HEK293 (cell line): ENCODE data around the gene TNFAIP1.

Experiments used
- CTCF ChIP-seq: fragments of 450-650 bp; formaldehyde crosslinking; IDR thresholded peaks from 2 replicates; pipeline ENCODE4 v1.5.1; 2016; ENCODE audit warnings: missing biosample characterization, missing genetic modification characterization
- SETDB1 ChIP-seq: IDR thresholded peaks from one replicate; pipeline ENCODE4 v1.6.1; 2017; ENCODE audit warnings: mild to moderate bottlenecking, low read length, moderate library complexity, mixed read lengths; ENCODE audit not compliant: insufficient read length
- TCF7L2 ChIP-seq: IDR thresholded peaks from 2 replicates; pipeline ENCODE4 v1.6.1; 2011; ENCODE audit warnings: low read depth, mild to moderate bottlenecking, inconsistent platforms, low read length, moderate library complexity, borderline replicate concordance
- ZFP69B ChIP-seq: fragments of 450-650 bp; formaldehyde crosslinking; IDR thresholded peaks from 2 replicates; pipeline ENCODE4 v1.5.1; 2016; ENCODE audit warnings: missing biosample characterization, missing genetic modification characterization
- ZNF174 ChIP-seq: fragments of 450-650 bp; formaldehyde crosslinking; IDR thresholded peaks from 2 replicates; pipeline ENCODE4 v1.5.0; 2017; ENCODE audit warnings: missing biosample characterization, mild to moderate bottlenecking, missing genetic modification characterization
- ZNF24 ChIP-seq: fragments of 450-650 bp; formaldehyde crosslinking; IDR thresholded peaks from 2 replicates; pipeline ENCODE4 v1.5.1; 2016; ENCODE audit warnings: missing biosample characterization, missing genetic modification characterization
- ZNF366 ChIP-seq: fragments of 450-650 bp; formaldehyde crosslinking; conservative IDR thresholded peaks from 2 replicates; pipeline ENCODE4 v1.5.1; 2016; ENCODE audit warnings: missing biosample characterization, missing genetic modification characterization
- ZNF704 ChIP-seq: fragments of 450-650 bp; formaldehyde crosslinking; IDR thresholded peaks from 2 replicates; pipeline ENCODE4 v1.5.1; 2016; ENCODE audit warnings: missing biosample characterization, missing genetic modification characterization
- ZNF768 ChIP-seq: fragments of 450-650 bp; formaldehyde crosslinking; IDR thresholded peaks from 2 replicates; pipeline ENCODE4 v1.5.1; 2018; ENCODE audit warnings: missing biosample characterization, mild to moderate bottlenecking, missing genetic modification characterization
- ZSCAN16 ChIP-seq: fragments of 450-650 bp; formaldehyde crosslinking; IDR thresholded peaks from 2 replicates; pipeline ENCODE4 v1.5.1; 2016; ENCODE audit warnings: missing biosample characterization, missing genetic modification characterization
- TF ChIP-seq, protein P1 (sequence below): fragments of 450-650 bp; formaldehyde crosslinking; IDR thresholded peaks from 2 replicates; pipeline ENCODE4 v1.5.1; 2016; ENCODE audit warnings: missing biosample characterization, missing genetic modification characterization, low read depth

DNA sequence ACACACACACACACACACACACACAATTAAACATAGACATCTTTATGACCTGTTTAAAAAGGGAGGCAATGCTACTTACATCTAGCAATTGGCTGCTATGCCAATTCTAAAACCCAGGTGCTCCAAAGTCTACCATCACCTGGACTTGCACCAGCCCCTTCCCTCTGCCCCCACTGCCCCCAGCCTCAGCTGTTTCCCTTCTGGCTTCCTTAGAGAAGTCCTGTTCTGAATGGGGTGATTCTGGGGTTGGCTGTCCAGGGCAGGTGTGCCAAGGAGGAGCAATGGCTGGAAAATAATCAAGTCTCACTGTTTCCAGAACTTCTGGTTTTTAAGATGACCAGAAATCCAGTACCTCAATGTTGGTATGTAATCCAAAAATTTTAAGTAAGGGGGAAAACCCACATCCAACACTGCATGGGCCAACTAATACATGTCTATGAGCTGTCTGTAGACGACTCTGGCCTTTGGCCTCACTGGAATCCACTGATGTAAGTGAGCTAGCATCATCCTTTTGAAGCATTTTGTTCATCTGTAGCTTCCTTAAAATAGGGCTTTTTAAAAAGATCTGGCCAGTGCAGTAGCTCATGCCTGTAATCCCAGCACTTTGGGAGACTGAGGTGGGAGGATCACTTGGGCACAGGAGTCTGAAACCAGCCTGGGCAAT lies 2.3 kb upstream of the TNFAIP1 start:
- TF ChIP-seq ZNF174 (tag by site-specific recombination) (no peak), CTCF (tag by site-specific recombination) (no peak), ZNF366 (tag by site-specific recombination) (no peak), ZFP69B (tag by site-specific recombination) (no peak), ZNF704 (tag by site-specific recombination) (no peak), ZSCAN16 (tag by site-specific recombination) (no peak), ZNF768 (no peak), ZNF24 (tag by site-specific recombination) (no peak), SETDB1 (no peak), TCF7L2 (no peak)
- TF ChIP-seq, protein P1, sequence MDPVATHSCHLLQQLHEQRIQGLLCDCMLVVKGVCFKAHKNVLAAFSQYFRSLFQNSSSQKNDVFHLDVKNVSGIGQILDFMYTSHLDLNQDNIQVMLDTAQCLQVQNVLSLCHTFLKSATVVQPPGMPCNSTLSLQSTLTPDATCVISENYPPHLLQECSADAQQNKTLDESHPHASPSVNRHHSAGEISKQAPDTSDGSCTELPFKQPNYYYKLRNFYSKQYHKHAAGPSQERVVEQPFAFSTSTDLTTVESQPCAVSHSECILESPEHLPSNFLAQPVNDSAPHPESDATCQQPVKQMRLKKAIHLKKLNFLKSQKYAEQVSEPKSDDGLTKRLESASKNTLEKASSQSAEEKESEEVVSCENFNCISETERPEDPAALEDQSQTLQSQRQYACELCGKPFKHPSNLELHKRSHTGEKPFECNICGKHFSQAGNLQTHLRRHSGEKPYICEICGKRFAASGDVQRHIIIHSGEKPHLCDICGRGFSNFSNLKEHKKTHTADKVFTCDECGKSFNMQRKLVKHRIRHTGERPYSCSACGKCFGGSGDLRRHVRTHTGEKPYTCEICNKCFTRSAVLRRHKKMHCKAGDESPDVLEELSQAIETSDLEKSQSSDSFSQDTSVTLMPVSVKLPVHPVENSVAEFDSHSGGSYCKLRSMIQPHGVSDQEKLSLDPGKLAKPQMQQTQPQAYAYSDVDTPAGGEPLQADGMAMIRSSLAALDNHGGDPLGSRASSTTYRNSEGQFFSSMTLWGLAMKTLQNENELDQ, result no peak
